HG02852 (cell line): ENCODE results near the gene PET117.
"Not testable (repeated sequence)": the region's sequence is repeated elsewhere in the genome, so short reads cannot be mapped to it uniquely, and the experiment has no call there.

Experiments used
- ATAC-seq: cut with Tn5 transposase; IDR thresholded peaks from one replicate; pipeline ENCODE4 v1.9.1; 2021; ENCODE audit warnings: mild to moderate bottlenecking, moderate library complexity; ENCODE audit not compliant: unreplicated experiment

PET117 gene

DNA sequence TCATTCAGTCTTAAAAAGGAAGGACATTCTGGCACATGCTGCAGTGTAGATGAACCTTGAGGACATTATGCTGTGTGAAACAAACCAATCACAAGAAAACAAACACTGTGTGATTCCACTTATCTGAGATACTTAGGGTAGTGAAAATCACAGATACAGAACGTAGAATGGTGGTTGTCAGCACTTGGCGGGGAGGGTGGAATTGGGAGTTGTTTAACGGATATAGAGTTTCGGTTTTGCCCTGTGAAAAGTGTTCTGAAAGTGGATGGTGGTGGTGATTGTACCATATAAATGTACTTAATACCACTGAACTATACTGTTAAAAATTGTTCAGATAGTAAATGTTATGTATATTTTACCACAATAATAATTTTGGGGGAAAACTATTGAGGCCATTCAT, 18.4 kb downstream of the PET117 start:
- ATAC-seq: no peak

DNA sequence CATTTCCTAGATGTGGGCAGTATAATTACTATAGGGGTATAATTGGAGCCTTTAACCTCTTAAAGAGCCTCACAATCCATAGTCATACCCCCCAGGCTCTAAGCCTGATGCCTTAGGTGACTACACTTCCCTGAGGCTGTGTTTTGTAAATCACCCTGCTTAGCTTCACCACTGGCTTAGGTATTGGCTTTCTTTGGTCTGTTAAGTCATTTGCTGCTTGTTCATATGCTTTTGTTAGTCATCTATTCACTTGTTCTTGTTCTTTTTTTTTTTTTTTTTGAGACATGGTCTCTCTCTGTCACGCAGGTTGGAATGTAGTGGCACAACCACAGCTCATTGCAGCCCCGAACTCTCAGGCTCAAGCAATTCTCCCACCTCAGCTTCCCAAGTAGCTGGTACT, 26.7 kb downstream of the PET117 start:
- no peak for ATAC-seq

DNA sequence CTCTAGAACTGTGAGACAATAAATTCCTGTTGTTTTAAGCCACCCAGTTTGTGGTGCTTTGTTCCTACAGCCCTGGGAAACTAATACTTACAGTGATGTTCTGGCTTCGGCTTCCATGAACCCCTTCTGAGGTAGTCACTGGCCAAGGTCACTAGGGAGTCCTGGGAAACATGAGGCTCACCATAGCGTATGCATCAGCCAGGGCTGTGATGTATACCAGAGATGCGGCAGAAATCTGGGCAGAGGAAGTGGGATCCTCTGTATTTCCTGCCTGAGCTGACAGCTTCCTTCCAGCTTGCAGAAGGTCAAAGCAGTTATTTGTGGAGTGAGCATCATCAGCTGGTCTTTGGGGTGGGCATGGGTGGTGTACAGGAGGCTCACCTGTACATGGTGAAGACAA, 27.9 kb downstream of the PET117 start:
- no peak for ATAC-seq

DNA sequence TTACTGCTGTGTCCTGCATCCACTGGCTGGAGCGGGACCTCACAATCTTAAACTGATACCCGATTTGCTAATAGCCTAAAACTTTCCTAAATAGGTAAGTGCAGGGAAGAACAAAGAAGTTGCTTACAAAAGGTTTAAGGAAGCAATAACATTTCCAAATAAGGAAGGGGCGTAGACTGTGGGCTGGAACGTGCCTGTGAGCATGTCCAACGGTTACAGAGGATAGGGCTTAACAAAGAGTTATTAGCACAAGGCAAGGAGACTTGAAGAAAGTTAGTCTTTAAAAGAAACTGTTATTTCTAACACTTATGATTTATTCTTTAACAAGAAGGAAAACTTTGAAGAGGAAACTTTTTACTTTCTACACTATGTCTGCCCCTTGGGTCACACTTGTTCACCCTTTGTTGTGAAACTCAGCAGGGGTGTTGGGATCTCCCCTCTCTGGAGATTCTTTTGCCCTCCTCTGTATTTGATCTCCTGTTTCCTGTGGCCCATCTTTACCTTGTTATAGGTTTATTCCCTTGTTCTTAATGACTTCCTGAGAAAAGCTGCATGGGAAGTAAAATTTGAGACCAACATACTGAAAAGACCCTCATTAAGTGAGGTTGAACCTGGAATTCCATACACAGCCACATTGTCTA, 28.7 kb downstream of the PET117 start:
- no peak for ATAC-seq

DNA sequence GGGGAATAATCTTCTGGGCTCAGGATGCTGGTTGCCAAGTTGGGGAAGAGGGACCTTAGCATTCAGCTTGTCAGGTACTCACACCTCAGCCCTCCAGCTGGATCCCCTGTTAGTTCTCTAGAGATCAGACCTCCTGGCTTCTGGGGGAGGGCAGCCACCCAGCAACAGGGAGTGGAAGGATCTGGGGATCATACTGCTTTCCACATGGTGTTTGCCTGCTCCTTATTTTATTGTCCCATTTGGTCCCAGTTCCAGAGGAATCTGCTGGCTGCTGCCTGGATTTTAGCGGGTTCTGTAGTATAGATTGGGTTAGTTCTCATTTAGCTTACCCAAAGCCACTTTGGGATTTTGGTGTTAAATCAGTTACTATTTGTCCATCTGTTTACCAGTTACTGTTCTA, 29.3 kb downstream of the PET117 start:
- no peak for ATAC-seq

DNA sequence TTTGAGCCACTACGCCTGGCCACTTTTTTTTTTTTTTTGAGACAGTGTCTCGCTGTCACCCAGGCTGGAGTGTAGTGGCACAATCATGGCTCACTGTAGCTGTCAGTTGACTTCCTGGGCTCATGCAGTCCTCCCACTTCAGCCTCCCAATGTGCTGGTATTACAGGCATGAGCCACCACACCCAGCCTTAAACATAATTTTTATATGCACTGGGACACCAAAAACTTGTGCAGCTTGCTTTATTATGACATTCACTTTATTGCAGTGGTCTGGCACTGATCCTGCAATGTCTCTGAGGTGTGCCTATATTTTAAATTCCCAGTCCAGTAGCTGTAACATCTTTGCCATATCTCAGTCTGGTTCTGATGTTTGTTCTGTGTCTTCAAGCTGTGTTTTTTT, 34.7 kb downstream of the PET117 start:
- no peak for ATAC-seq

DNA sequence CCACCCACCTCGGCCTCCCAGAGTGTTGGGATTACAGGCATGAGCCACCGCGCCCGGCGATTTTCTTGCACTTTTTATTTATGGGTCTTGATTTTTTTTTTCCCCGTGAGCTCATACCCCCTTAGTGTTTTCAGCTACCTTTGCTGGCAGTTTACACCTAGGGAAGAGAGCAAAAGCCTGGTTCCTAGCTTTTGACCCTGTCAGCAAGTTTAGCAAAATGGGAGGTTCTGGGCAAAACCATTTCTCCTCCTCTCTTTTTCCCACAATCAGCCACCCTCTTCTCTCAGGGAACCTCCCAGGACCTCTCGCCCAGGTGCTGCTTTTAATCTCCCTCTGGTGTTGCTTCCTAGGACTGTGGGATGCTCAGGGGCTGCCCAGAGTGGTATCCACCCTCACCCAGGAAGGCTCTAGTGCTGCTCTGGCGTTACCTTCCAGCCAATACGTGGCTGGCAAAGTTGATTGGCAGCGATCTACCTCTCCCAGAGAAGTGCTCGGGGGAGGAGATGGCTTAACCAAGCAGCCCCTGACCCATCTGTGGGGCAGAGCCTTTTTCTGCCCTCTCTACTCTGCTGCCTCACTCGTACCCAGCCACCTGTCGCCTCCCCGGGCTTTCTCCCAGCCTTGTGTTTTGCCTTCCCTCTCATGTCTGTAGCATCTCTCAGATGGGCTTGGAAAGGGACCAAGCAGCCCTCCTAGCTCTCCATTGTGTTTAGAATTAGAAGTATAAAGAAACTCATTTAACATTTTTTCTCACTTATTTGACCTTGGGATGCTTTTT, 37.4 kb downstream of the PET117 start:
- ATAC-seq: no peak

DNA sequence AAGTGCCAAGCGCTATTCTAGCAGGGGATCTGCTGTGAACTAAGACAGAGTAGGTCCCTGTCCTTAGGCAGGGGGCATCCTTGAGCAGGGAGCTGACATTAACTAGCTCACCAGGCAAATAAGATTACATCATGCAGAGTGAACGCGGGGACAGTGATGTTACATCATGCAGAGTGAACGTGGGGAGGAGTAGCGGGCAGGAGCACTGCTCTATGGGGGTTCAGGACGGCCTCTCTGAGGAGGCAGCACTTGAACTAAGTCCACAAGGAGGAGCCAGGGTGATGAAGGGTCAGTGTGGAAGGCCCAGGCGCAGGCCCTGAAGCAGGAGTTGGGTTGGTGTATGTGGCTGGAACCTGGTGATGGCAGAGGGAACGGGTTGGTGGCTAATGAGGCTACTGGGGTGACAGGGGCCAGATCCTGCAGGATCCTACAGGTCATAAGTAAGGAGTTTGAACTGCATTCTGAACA, 38.7 kb downstream of the PET117 start:
- ATAC-seq: no peak

DNA sequence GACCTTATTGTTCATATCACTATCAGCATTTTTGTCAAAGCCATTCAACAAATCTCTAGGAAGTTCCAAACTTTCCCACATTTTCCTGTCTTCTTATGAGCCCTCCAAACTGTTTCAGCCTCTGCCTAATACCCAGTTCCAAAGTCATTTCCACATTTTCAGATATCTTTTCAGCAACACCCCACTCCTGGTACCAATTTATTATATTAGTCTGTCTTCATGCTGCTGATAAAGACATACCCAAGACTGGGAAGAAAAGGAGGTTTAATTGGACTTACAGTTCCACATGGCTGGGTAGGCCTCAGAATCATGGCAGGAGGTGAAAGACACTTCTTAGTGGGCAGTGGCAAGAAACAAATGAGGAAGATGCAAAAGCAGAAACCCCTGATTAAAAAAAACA, 42.7 kb downstream of the PET117 start:
- not testable (repeated sequence) for ATAC-seq

DNA sequence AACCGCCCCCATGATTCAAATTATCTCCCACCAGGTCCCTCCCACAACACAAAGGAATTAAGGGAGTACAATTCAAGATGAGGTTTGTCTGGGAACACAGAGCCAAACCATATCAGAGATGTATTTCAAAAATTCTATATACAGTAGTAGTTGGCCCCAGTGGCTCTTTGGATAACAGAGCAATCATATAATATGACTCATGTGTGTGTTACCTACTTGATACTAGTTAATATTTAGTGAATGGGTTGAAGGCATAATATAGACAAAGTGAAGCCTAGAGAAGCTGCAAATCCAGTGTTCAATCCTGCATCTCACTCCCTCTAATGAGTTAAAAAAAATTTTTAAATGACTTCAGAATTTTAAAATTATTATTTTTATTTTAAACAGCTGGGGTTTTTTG, 43.2 kb downstream of the PET117 start:
- ATAC-seq: no peak

DNA sequence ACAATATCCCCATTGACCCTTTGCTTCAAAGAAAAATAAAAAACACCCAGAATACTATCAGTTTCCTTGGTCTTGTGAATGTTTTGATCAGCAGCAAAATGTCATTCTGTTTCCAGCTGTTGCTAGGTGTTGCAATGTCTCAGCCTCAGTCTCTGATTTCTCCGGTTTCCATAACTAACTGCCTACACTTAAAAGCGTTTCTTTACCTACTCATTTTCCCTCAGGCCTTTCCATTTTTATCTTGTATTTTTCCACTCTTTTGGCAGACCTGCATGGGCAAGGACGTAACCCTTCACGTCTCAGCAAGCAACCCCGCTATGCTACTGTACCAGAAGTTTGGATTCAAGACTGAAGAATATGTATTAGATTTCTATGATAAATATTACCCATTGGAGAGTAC, 49.4 kb downstream of the PET117 start:
- ATAC-seq: no peak

DNA sequence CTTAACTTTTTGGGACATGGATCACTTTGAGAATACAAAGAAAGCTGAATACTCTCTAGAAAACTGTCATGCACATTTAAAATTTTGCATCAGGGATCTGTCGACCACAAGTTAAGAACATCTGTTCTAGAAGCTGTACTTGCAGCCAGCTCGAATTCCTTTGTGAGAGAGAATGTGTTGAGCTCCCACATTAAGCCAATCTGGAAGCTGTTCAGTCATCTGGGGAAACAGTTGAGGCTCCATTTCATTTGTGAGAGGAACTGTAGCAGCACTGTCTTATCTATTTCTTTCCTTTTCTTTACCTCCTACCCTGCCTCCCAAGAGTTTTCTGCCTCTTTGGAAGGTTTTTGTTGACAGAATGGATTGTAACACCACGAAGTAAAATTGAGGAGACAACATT, 50.8 kb downstream of the PET117 start:
- no peak for ATAC-seq

DNA sequence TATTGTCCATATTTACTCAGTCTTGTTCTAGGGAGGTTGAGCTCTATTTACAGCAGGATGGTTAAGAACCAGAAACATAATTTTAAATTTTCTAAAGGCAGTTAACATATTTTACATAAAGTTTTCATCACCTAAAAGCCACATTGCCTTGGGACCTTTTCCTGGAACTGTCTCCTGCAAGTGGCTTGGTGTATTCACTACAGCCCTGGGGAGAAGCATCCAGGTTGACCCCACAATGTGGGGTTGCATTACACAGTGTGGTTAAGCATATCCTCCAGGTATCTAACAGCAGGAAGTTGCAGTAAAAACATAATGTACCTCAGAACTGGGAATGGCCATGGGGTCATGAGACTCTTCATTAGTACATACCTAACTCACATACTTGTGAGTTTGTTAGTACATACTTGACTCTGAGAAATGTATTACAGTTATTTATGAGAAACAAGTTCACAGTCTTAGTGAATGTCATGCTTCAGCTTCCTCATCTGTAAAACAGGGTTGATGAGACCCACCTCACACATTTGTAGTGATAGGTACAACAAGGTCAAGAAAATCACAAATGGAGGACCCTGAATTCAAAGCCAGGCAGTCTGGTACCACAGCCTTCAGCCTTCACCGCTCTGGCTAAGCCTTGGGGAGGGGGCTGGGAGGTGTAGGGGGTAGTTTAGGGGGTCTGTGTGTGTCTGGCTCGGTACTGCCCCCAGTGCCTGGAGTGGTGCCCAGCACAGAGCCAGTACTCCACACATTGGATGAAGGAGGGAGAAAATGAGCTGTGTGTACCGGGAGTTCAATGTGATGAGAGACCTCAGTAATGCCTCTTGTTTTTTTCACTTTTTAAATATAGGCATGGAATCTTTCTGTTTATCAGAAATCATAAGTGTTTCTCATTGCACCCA, 52.9 kb downstream of the PET117 start:
- ATAC-seq: no peak

DNA sequence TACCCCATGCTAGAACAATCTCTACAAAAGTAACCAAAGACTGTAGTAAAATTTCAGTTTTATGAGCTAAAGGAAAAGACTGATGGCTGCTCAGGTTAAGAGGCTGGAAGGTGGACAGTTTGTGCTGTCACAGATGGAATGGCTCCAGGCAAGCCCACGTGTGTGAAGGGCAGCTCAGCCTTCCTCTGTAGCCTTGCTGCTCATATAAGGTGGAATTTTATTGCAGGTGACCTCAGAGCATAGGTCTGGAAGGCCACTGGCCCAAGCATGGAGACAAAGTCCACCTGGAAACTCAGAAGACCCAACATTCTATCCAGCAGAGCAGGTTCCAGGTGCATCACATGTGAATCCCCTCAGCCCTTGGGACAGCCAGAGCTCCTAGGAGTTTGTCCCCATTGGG, 53.6 kb downstream of the PET117 start:
- no peak for ATAC-seq
